HEK293 (cell line): ENCODE data around the gene CUL9.
A peak's percentile ranks its signal among the peaks of the same experiment; 100 is the strongest.

Experiments used
- BCL11B ChIP-seq: fragments of 450-650 bp; formaldehyde crosslinking; IDR thresholded peaks from 2 replicates; pipeline ENCODE4 v1.5.1; 2016; ENCODE audit warnings: low read depth, missing biosample characterization, missing genetic modification characterization
- PRDM10 ChIP-seq: fragments of 450-650 bp; formaldehyde crosslinking; IDR thresholded peaks from 2 replicates; pipeline ENCODE4 v1.5.1; 2016; ENCODE audit warnings: missing biosample characterization, missing genetic modification characterization
- SETDB1 ChIP-seq: IDR thresholded peaks from one replicate; pipeline ENCODE4 v1.6.1; 2017; ENCODE audit warnings: mild to moderate bottlenecking, low read length, moderate library complexity, mixed read lengths; ENCODE audit not compliant: insufficient read length
- SP2 ChIP-seq: fragments of 450-650 bp; formaldehyde crosslinking; IDR thresholded peaks from 2 replicates; pipeline ENCODE4 v1.5.1; 2016; ENCODE audit warnings: missing biosample characterization, missing genetic modification characterization
- SP3 ChIP-seq: fragments of 450-650 bp; formaldehyde crosslinking; IDR thresholded peaks from 2 replicates; pipeline ENCODE4 v1.5.1; 2016; ENCODE audit warnings: missing biosample characterization, missing genetic modification characterization
- TCF7L2 ChIP-seq: IDR thresholded peaks from 2 replicates; pipeline ENCODE4 v1.6.1; 2011; ENCODE audit warnings: low read depth, mild to moderate bottlenecking, inconsistent platforms, low read length, moderate library complexity, borderline replicate concordance
- ZBTB11 ChIP-seq: fragments of 450-650 bp; formaldehyde crosslinking; conservative IDR thresholded peaks from 2 replicates; pipeline ENCODE4 v1.5.1; 2016; ENCODE audit warnings: low read depth, missing biosample characterization, missing genetic modification characterization
- ZBTB17 ChIP-seq: fragments of 450-650 bp; formaldehyde crosslinking; IDR thresholded peaks from 2 replicates; pipeline ENCODE4 v1.5.1; 2016; ENCODE audit warnings: missing biosample characterization, missing genetic modification characterization
- ZBTB26 ChIP-seq: fragments of 450-650 bp; formaldehyde crosslinking; optimal IDR thresholded peaks from 2 replicates; pipeline ENCODE3; 2016; ENCODE audit warnings: missing biosample characterization, mild to moderate bottlenecking, missing genetic modification characterization
- ZFP3 ChIP-seq: fragments of 450-650 bp; formaldehyde crosslinking; IDR thresholded peaks from 2 replicates; pipeline ENCODE4 v1.5.1; 2016; ENCODE audit warnings: low read depth, missing biosample characterization, missing genetic modification characterization
- ZNF175 ChIP-seq: fragments of 450-650 bp; formaldehyde crosslinking; IDR thresholded peaks from 2 replicates; pipeline ENCODE4 v1.5.1; 2016; ENCODE audit warnings: missing biosample characterization, missing genetic modification characterization
- ZNF23 ChIP-seq: fragments of 450-650 bp; formaldehyde crosslinking; IDR thresholded peaks from 2 replicates; pipeline ENCODE4 v1.5.1; 2016; ENCODE audit warnings: missing biosample characterization, missing genetic modification characterization, borderline replicate concordance
- ZNF266 ChIP-seq: fragments of 450-650 bp; formaldehyde crosslinking; IDR thresholded peaks from 2 replicates; pipeline ENCODE4 v1.5.1; 2016; ENCODE audit warnings: missing biosample characterization, missing genetic modification characterization, low read depth
- ZNF274 ChIP-seq, 2 experiments: fragments of 200-500 bp in 1 of 2; fragments of 450-650 bp in 1 of 2; sonication (Bioruptor generic) in 1 of 2; formaldehyde crosslinking in 1 of 2; IDR thresholded peaks; 2 replicates each; pipeline versions ENCODE4 v1.5.1 to v1.6.1; 2014 to 2016; ENCODE audit warnings: borderline replicate concordance in 1 of 2, inconsistent platforms in 1 of 2, low read length in 1 of 2, missing biosample characterization in 1 of 2, missing genetic modification characterization in 1 of 2
- ZNF366 ChIP-seq: fragments of 450-650 bp; formaldehyde crosslinking; conservative IDR thresholded peaks from 2 replicates; pipeline ENCODE4 v1.5.1; 2016; ENCODE audit warnings: missing biosample characterization, missing genetic modification characterization
- ZNF433 ChIP-seq: fragments of 450-650 bp; formaldehyde crosslinking; IDR thresholded peaks from 2 replicates; pipeline ENCODE4 v1.5.1; 2016; ENCODE audit warnings: missing biosample characterization, missing genetic modification characterization, low read depth
- ZNF488 ChIP-seq: fragments of 450-650 bp; formaldehyde crosslinking; IDR thresholded peaks from 2 replicates; pipeline ENCODE4 v1.5.1; 2016; ENCODE audit warnings: missing biosample characterization, missing genetic modification characterization
- ZNF623 ChIP-seq: fragments of 450-650 bp; formaldehyde crosslinking; IDR thresholded peaks from 2 replicates; pipeline ENCODE4 v1.5.1; 2016; ENCODE audit warnings: missing biosample characterization, missing genetic modification characterization
- ZNF639 ChIP-seq: fragments of 450-650 bp; formaldehyde crosslinking; IDR thresholded peaks from 2 replicates; pipeline ENCODE4 v1.5.1; 2016; ENCODE audit warnings: missing biosample characterization, missing genetic modification characterization
- ZNF692 ChIP-seq: fragments of 450-650 bp; formaldehyde crosslinking; IDR thresholded peaks from 2 replicates; pipeline ENCODE4 v1.5.1; 2016; ENCODE audit warnings: missing biosample characterization, missing genetic modification characterization
- ZNF777 ChIP-seq: fragments of 450-650 bp; formaldehyde crosslinking; IDR thresholded peaks from 2 replicates; pipeline ENCODE4 v1.5.1; 2017; ENCODE audit warnings: missing biosample characterization, missing genetic modification characterization, borderline replicate concordance
- ZNF837 ChIP-seq: fragments of 450-650 bp; formaldehyde crosslinking; IDR thresholded peaks from 2 replicates; pipeline ENCODE4 v1.5.1; 2016; ENCODE audit warnings: missing biosample characterization, missing genetic modification characterization
- ZSCAN5A ChIP-seq: fragments of 450-650 bp; formaldehyde crosslinking; IDR thresholded peaks from 2 replicates; pipeline ENCODE4 v1.5.1; 2016; ENCODE audit warnings: missing biosample characterization, missing genetic modification characterization

The CUL9 gene

GRCh38 chr6:43269273-43270007 is 87.4 kb downstream of the CUL9 start (continued):
- TF ChIP-seq ZNF175 (tag by site-specific recombination) = no peak
- TF ChIP-seq ZNF366 (tag by site-specific recombination) = no peak
- TF ChIP-seq ZNF23 (tag by site-specific recombination) = no peak
- TF ChIP-seq ZNF274 (IDR thresholded peaks at IDR 0.05; ENCODE audit: low read length) = no peak
- TF ChIP-seq ZNF274 (tag by site-specific recombination; IDR thresholded peaks at IDR 0.05; ENCODE audit: borderline replicate concordance) = no peak
- TF ChIP-seq ZBTB17 = peak; percentile 13; the same call in 1 of the 2 replicates
- peak; percentile 21; the same call in 1 of the 2 replicates for TF ChIP-seq SP3 (tag by site-specific recombination)
- no peak for TF ChIP-seq SETDB1
- TF ChIP-seq ZSCAN5A (tag by site-specific recombination) = 0 out of 2 replicates have a peak, but pooled peaks have one; percentile 58
- TF ChIP-seq ZNF692 = no peak; the same call in 1 of the 2 replicates
- TF ChIP-seq ZNF488 (tag by site-specific recombination) = no peak
- no peak for TF ChIP-seq ZNF623
- TF ChIP-seq ZNF777 (tag by site-specific recombination) = no peak
- TF ChIP-seq PRDM10 (tag by site-specific recombination) = 0 out of 2 replicates have a peak, but pooled peaks have one; percentile 9
- TF ChIP-seq BCL11B (tag by site-specific recombination) = no peak
- no peak for TF ChIP-seq ZFP3 (tag by site-specific recombination)
- TF ChIP-seq ZBTB26 = peak; percentile 21
- no peak for TF ChIP-seq ZNF837 (tag by site-specific recombination)
- no peak for TF ChIP-seq ZNF433 (tag by site-specific recombination)
- TF ChIP-seq ZNF639 (tag by site-specific recombination) = no peak
- TF ChIP-seq TCF7L2 = no peak
- no peak for TF ChIP-seq ZNF266
- TF ChIP-seq SP2 (tag by site-specific recombination) = peak; percentile 69
- no peak for TF ChIP-seq ZBTB11 (tag by site-specific recombination)
